Measurements from ENCODE around the gene RAET1L. TPM values are rescaled to one million over a fixed set of nuclear protein-coding genes. Genes with fewer than 3 reads are reported as not detected.
"Not testable (repeated sequence)": the region's sequence is repeated elsewhere in the genome, so short reads cannot be mapped to it uniquely, and the experiment has no call there.

The RAET1L gene
- polyA plus RNA-seq, 3 donors: not detected

GRCh38 chr6:150013785-150014622, 11.3 kb downstream of the RAET1L start:
- H4K20me1 ChIP-seq (ENCODE audit: insufficient read depth, low read length); H3K9me3 ChIP-seq (replicated peaks in 1 of 2; ENCODE audit: control insufficient read depth in 1 of 2, insufficient read depth in 1 of 2, low read length in 2 of 2); intact Hi-C loops (cut with micrococcal nuclease); H3K4me3 ChIP-seq (replicated peaks in 1 of 3; ENCODE audit: low read depth in 2 of 3, low read length in 3 of 3); H3K79me2 ChIP-seq (ENCODE audit: insufficient read depth, low read length); H3K4me1 ChIP-seq (ENCODE audit: control insufficient read depth in 1 of 2, insufficient read depth in 2 of 2, low read length in 2 of 2); H3K4me2 ChIP-seq (replicated peaks; ENCODE audit: extremely low read depth, low read length, poor library complexity, severe bottlenecking); H3K36me3 Mint-ChIP-seq; H3K27ac ChIP-seq (ENCODE audit: low read depth in 1 of 2, low read length in 2 of 2); H2AFZ ChIP-seq (ENCODE audit: insufficient read depth, low read depth, low read length, poor library complexity, severe bottlenecking); H3K9ac ChIP-seq (ENCODE audit: insufficient read depth, low read length, poor library complexity, severe bottlenecking); H3K9me3 Mint-ChIP-seq; H3K36me3 ChIP-seq (replicated peaks in 1 of 2; ENCODE audit: control insufficient read depth in 1 of 2, insufficient read depth in 2 of 2, low read length in 2 of 2); DNase-seq: not testable (repeated sequence)
- H3K4me3 Mint-ChIP-seq: peak overlapping the region; percentile 39 to 86
- H3K27ac Mint-ChIP-seq: peak overlapping the region in 1 of 7 donors; percentile 37
- peaks cover 62 to 81% of the 10 kb centered on the region in 2 donors for H3K27me3 ChIP-seq (ENCODE audit: control insufficient read depth in 2 of 2, insufficient read depth in 2 of 2, low read length in 2 of 2)
- WGBS (ENCODE audit: insufficient coverage): no CpG with 5 or more reads among the region's 24 CpGs
- H3K4me1 Mint-ChIP-seq: peaks cover 10% of the 10 kb centered on the region
- peaks cover 73 to 91% (median 84%) of the 10 kb centered on the region in 3 donors for H3K27me3 Mint-ChIP-seq (ENCODE audit: low read depth in 3 of 3)

- H3K36me3 Mint-ChIP-seq; H3K9me3 ChIP-seq (replicated peaks in 1 of 2; ENCODE audit: control insufficient read depth in 1 of 2, insufficient read depth in 1 of 2, low read length in 2 of 2); H3K27ac Mint-ChIP-seq; H3K79me2 ChIP-seq (ENCODE audit: insufficient read depth, low read length); H2AFZ ChIP-seq (ENCODE audit: insufficient read depth, low read depth, low read length, poor library complexity, severe bottlenecking); H3K9me3 Mint-ChIP-seq; H3K4me1 ChIP-seq (ENCODE audit: control insufficient read depth in 1 of 2, insufficient read depth in 2 of 2, low read length in 2 of 2); H3K4me3 ChIP-seq (replicated peaks in 1 of 3; ENCODE audit: low read depth in 2 of 3, low read length in 3 of 3); H4K20me1 ChIP-seq (ENCODE audit: insufficient read depth, low read length); intact Hi-C loops (cut with micrococcal nuclease); H3K36me3 ChIP-seq (replicated peaks in 1 of 2; ENCODE audit: control insufficient read depth in 1 of 2, insufficient read depth in 2 of 2, low read length in 2 of 2); H3K27ac ChIP-seq (ENCODE audit: low read depth in 1 of 2, low read length in 2 of 2); H3K9ac ChIP-seq (ENCODE audit: insufficient read depth, low read length, poor library complexity, severe bottlenecking); H3K4me2 ChIP-seq (replicated peaks; ENCODE audit: extremely low read depth, low read length, poor library complexity, severe bottlenecking); DNase-seq: not testable (repeated sequence)
- H3K4me3 Mint-ChIP-seq: peak overlapping the region in 1 of 2 donors; percentile 57
- WGBS (ENCODE audit: insufficient coverage): 83% methylated on average over 1 of the region's 8 CpGs
- H3K27me3 Mint-ChIP-seq (ENCODE audit: low read depth in 3 of 3): peaks cover 74 to 95% (median 83%) of the 10 kb centered on the region in 3 donors
- H3K27me3 ChIP-seq (ENCODE audit: control insufficient read depth in 2 of 2, insufficient read depth in 2 of 2, low read length in 2 of 2): peaks cover 58 to 85% of the 10 kb centered on the region in 2 donors
- H3K4me1 Mint-ChIP-seq: peaks cover 10% of the 10 kb centered on the region
Measured at GRCh38 chr6:150012846-150013784, 12.2 kb downstream of the RAET1L start.
